Gastroesophageal sphincter (tissue), 3 donors: Measurements from ENCODE around the gene TSGA10.

Source experiments
- CTCF ChIP-seq, 4 experiments: fragments of 200-600 bp in 2 of 4; fragments of 450-650 bp in 2 of 4; sonication (generic) in 1 of 4; IDR thresholded peaks; one replicate each; pipeline ENCODE4 v1.5.1; 2017 to 2019; ENCODE audit warnings: antibody characterized with exemption in 4 of 4, mild to moderate bottlenecking in 2 of 4, moderate library complexity in 2 of 4
- POLR2A ChIP-seq, 2 donors: fragments of 450-650 bp; IDR thresholded peaks; one replicate each; pipeline ENCODE4 v1.6.1; 2017; ENCODE audit warnings: antibody characterized with exemption in 2 of 2, mild to moderate bottlenecking in 2 of 2, moderate library complexity in 1 of 2
- POLR2AphosphoS5 ChIP-seq: sonication (generic); formaldehyde crosslinking; IDR thresholded peaks from one replicate; pipeline ENCODE4 v1.6.1; 2017; ENCODE audit warnings: antibody characterized with exemption

- TF ChIP-seq POLR2A (IDR thresholded peaks at IDR 0.05) (no peak), CTCF (IDR thresholded peaks at IDR 0.05) (no peak), POLR2AphosphoS5 (no peak)
Measured at GRCh38 chr2:99198103-99198841, 43.5 kb upstream of the TSGA10 start.
